Motor neuron (in vitro differentiated cells): ENCODE measurements around the gene ITPR1. TPM values are rescaled to one million over a fixed set of nuclear protein-coding genes. Genes with fewer than 3 reads are reported as not detected.

ENCODE experiments used
- ATAC-seq, 8 experiments: fragments of 200-7000 bp; cut with Tn5 transposase; replicated peaks in 6 of 8; 2 replicates each; pipeline ENCODE4 v1.8.0; 2021; ENCODE audit warnings: mild to moderate bottlenecking in 8 of 8, moderate library complexity in 8 of 8
- H3K27ac ChIP-seq, 2 donors: fragments of 250-450 bp; sonication (Bioruptor Pico); 2 replicates each; pipeline ENCODE4 v1.9.0; 2021; ENCODE audit warnings: antibody characterized with exemption in 2 of 2, mild to moderate bottlenecking in 2 of 2, moderate library complexity in 1 of 2
- H3K4me1 ChIP-seq, 2 donors: fragments of 250-450 bp; sonication (Bioruptor Pico); replicated peaks in 1 of 2; 2 replicates each; pipeline ENCODE4 v1.6.1; 2021; ENCODE audit warnings: antibody characterized with exemption in 2 of 2, mild to moderate bottlenecking in 2 of 2, moderate library complexity in 1 of 2
- H3K4me3 ChIP-seq, 5 donors: fragments of 250-450 bp; sonication (Bioruptor Pico); 2 replicates each; pipeline ENCODE4 v1.9.0; 2021; ENCODE audit warnings: antibody characterized with exemption in 5 of 5, mild to moderate bottlenecking in 5 of 5, moderate library complexity in 4 of 5
- WGBS, 10 experiments: fragments of 450-650 bp; shearing (Covaris generic); methylation state at CpG; one replicate each; pipeline ENCODE4 v1.0.0; 2022; 5-methylcytosine and 5-hydroxymethylcytosine counted together
- in situ Hi-C, 9 experiments: fragments of 400-800 bp; cut with MboI; loops; one replicate each; pipeline ENCODE4 v1.15.0; 2021; ENCODE audit warnings: low sequenced_read_pairs in 9 of 9, low pct_unique_long_range_greater_than_20kb in 2 of 9; ENCODE audit not compliant: unreplicated experiment in 9 of 9
- total RNA-seq, 8 experiments: library from RNA; unstranded; fragments of 300-600 nt; gene quantifications; 2 replicates each; pipeline versions ENCODE4 v1.2.3 to v1.2.4, GENCODE V29; 2022

The ITPR1 gene
- total RNA-seq, 8 experiments from 2014 or later, result 2.2 to 167 (median 12.2) TPM

DNA sequence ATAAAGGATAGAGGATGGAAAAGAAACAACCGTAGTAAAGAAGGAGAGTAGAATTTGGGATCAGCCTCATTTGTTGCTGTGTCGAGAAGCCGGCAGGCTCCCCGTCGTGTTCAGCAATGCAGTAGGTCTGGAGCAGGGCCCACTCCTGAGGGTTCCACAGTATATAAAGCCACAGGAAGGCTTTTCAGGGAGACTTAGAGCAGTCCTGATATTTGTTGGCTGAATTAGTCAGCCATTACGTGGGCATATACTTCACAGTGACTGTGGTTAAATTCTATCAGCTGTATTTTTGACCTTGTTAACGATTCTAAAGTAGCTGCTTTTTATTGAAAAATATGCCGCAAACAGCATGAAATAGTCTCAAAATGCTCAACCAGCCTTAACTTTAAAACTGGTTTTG, 149.5 kb downstream of the ITPR1 start:
- in situ Hi-C loops, result loop anchor here in 3 of 9 experiments (25.0 kb wide), 2 partner anchors 280 to 305 kb away; no protein-coding TSS in a partner anchor
- Histone ChIP-seq H3K4me3 (no peak overlapping the region), H3K4me1 (no peaks in the 10 kb centered on the region), H3K27ac (no peak overlapping the region)
- 73 to 98% (median 92%) methylated on average over 2 to 8 of the region's 8 CpGs; no CpG with 5 or more reads in 1 of the 10 experiments for WGBS, 10 experiments
- ATAC-seq, result no peak

DNA sequence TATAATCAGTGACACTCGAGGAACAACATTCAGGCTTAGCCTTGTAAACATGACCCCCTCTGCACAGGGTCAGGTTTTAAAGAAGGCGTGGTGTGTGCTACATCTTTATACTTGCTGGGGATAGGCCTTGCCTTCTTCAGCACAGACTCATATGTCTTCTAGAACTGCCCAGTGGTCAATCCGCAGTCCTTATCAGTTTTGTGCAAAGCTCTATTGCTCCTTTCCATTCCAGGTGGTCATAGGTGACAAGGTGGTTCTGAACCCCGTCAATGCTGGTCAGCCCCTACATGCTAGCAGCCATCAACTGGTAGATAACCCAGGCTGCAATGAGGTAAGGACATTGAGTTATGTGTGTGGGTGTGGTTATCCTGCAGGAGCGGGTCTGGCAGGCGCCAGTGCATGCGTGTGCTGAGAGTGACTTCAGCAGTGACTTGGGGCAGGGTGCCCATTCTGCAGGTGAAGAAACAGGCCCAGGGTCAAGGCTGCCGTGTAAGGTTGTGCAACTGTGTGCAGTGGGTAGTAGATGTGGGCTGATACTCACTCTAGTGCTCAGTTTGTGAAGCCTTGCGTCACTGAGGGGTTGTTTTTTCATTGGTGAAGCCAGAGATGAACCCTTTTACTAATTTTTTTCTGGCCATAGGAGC, 150.9 kb downstream of the ITPR1 start:
- Histone ChIP-seq H3K4me3 (no peak overlapping the region), H3K27ac (no peak overlapping the region), H3K4me1 (no peaks in the 10 kb centered on the region)
- WGBS, 10 experiments, result 56 to 100% (median 91%) methylated on average over 1 to 9 of the region's 9 CpGs; no CpG with 5 or more reads in 1 of the 10 experiments
- no peak for ATAC-seq
- in situ Hi-C loops, result loop anchor here in 3 of 9 experiments (25.0 kb wide), 2 partner anchors 282 to 307 kb away; no protein-coding TSS in a partner anchor

GRCh38 chr3:4644951-4645350, 151.8 kb downstream of the ITPR1 start:
- no peak overlapping the region for H3K27ac ChIP-seq
- H3K4me3 ChIP-seq, result no peak overlapping the region
- in situ Hi-C loops, result loop anchor here in 3 of 9 experiments (25.0 kb wide), 2 partner anchors 283 to 308 kb away; no protein-coding TSS in a partner anchor
- 42 to 100% (median 89%) methylated on average over 1 to 3 of the region's 3 CpGs; no CpG with 5 or more reads in 2 of the 10 experiments for WGBS, 10 experiments
- ATAC-seq, result no peak
- no peaks in the 10 kb centered on the region for H3K4me1 ChIP-seq

GRCh38 chr3:4645468-4645867, 152.3 kb downstream of the ITPR1 start:
- 84 to 100% (median 95%) methylated on average over 1 to 5 of the region's 6 CpGs; no CpG with 5 or more reads in 6 of the 10 experiments for WGBS, 10 experiments
- H3K27ac ChIP-seq, result no peak overlapping the region
- H3K4me1 ChIP-seq, result no peaks in the 10 kb centered on the region
- no peak for ATAC-seq
- in situ Hi-C loops, result loop anchor here in 3 of 9 experiments (25.0 kb wide), 2 partner anchors 283 to 308 kb away; no protein-coding TSS in a partner anchor
- H3K4me3 ChIP-seq, result no peak overlapping the region

DNA sequence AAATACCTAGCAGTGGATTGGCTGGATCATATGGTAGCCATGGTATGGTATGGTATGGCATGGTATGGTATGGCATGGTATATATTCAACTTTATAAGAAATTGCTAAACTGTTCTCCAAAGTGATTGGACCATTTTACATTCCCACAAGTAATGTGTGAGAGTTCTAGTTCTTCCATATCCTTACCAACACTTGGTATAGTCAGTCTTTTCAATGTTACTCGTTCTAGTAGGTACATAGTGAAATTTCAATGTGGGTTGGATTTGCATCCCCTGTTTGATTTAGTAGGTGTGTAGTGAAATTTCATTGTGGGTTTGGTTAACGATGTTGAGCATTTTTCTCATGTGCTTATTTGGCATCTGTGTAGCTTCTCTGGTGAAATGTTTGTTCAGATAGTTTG, 154.3 kb downstream of the ITPR1 start:
- in situ Hi-C loops, result loop anchor here in 3 of 9 experiments (25.0 kb wide), 2 partner anchors 285 to 310 kb away; no protein-coding TSS in a partner anchor
- 71 to 100% (median 88%) methylated on average over 1 to 2 of the region's 2 CpGs; no CpG with 5 or more reads in 3 of the 10 experiments for WGBS, 10 experiments

GRCh38 chr3:4655145-4656045, 162.2 kb downstream of the ITPR1 start:
- peak in 5 of 8 experiments; percentile 2 to 23 (median 12) for ATAC-seq
- H3K4me3 ChIP-seq, result no peak overlapping the region
- H3K27ac ChIP-seq, result no peak overlapping the region
- H3K4me1 ChIP-seq, result peaks cover 0 to 3% of the 10 kb centered on the region in 2 donors
- 6 to 86% (median 48%) methylated on average over 2 to 12 of the region's 17 CpGs; no CpG with 5 or more reads in 2 of the 10 experiments for WGBS, 10 experiments
- in situ Hi-C loops, result no loop called here

More for the DNA sequence above, 154.3 kb downstream of the ITPR1 start:
- no peak for ATAC-seq
- H3K4me1 ChIP-seq, result no peaks in the 10 kb centered on the region
- H3K4me3 ChIP-seq, result no peak overlapping the region
- H3K27ac ChIP-seq, result no peak overlapping the region

- 0 to 100% (median 40%) methylated on average over 1 to 4 of the region's 6 CpGs; no CpG with 5 or more reads in 3 of the 10 experiments for WGBS, 10 experiments
Observed at GRCh38 chr3:4656059-4656458, 162.9 kb downstream of the ITPR1 start.

GRCh38 chr3:4656626-4657328, 163.6 kb downstream of the ITPR1 start:
- peak in 1 of 8 experiments; percentile 9 for ATAC-seq
- 36 to 100% (median 77%) methylated on average over 1 to 12 of the region's 13 CpGs for WGBS, 10 experiments
- Histone ChIP-seq H3K4me3 (no peak overlapping the region), H3K27ac (no peak overlapping the region), H3K4me1 (peaks cover 0 to 3% of the 10 kb centered on the region in 2 donors)
- in situ Hi-C loops, result no loop called here

More at GRCh38 chr3:4656059-4656458, 162.9 kb downstream of the ITPR1 start:
- Histone ChIP-seq H3K4me3 (no peak overlapping the region), H3K4me1 (peaks cover 0 to 3% of the 10 kb centered on the region in 2 donors), H3K27ac (no peak overlapping the region)
- peak; percentile 84 to 100 (median 92) for ATAC-seq
- in situ Hi-C loops, result no loop called here

DNA sequence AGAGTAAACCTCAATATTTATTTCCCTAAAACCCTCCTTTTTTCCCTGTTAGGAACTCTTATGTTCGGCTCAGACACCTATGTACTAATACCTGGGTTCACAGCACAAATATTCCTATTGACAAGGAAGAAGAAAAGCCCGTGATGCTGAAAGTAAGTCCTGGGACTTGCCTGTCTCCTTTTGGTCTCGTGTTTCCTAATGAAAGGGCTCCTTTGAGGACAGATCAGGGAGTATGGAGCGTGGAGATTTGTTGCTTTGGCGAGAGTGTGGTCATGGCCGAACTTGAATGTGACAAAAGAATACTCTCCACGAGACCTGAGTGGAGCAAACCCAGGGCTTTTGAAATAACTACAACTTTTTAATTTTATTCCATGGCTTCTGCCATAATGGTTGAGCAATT, 167.8 kb downstream of the ITPR1 start:
- Histone ChIP-seq H3K4me1 (peaks cover 0 to 3% of the 10 kb centered on the region in 2 donors), H3K4me3 (no peak overlapping the region), H3K27ac (no peak overlapping the region)
- 53 to 100% (median 71%) methylated on average over 1 to 7 of the region's 7 CpGs; no CpG with 5 or more reads in 1 of the 10 experiments for WGBS, 10 experiments
- no peak for ATAC-seq
- in situ Hi-C loops, result no loop called here

DNA sequence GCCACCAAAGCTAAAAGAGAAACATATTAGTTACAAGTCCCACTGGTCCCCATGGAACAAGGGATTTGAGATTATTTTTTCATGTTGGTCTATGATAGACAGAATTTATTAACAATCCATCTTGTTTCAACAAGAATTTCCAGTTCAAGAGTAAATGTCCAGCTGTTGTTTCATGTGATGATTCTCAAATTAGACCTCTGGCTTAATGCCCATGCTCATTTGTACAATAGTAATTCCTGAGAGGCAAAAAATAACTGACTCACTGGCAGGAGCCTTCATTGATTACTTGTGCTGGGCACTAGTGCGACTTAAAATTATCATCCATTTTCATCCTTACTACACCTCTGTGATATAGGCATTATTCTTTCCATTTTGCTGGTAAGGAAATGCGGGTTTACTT, 171.3 kb downstream of the ITPR1 start:
- in situ Hi-C loops, result no loop called here
- Histone ChIP-seq H3K4me3 (no peak overlapping the region), H3K27ac (no peak overlapping the region), H3K4me1 (no peaks in the 10 kb centered on the region)
- ATAC-seq, result no peak
- 60 to 100% (median 92%) methylated on average over 1 to 2 of the region's 2 CpGs; no CpG with 5 or more reads in 5 of the 10 experiments for WGBS, 10 experiments

GRCh38 chr3:4665197-4665596, 172.0 kb downstream of the ITPR1 start:
- ATAC-seq, result no peak
- Histone ChIP-seq H3K27ac (no peak overlapping the region), H3K4me3 (no peak overlapping the region), H3K4me1 (no peaks in the 10 kb centered on the region)
- in situ Hi-C loops, result no loop called here
- WGBS, 10 experiments, result 40 to 100% (median 81%) methylated on average over 1 to 7 of the region's 8 CpGs

- WGBS, 10 experiments, result 67 to 100% (median 94%) methylated on average over 1 to 2 of the region's 2 CpGs; no CpG with 5 or more reads in 3 of the 10 experiments
- no peak for ATAC-seq
- H3K27ac ChIP-seq, result no peak overlapping the region
Observed at GRCh38 chr3:4666071-4666470, 172.9 kb downstream of the ITPR1 start.

More at GRCh38 chr3:4666071-4666470, 172.9 kb downstream of the ITPR1 start:
- in situ Hi-C loops, result no loop called here
- Histone ChIP-seq H3K4me1 (no peaks in the 10 kb centered on the region), H3K4me3 (no peak overlapping the region)
